NCI-H226 (cell line): ENCODE results near the gene RBM25.
"Not testable (repeated sequence)": the region's sequence is repeated elsewhere in the genome, so short reads cannot be mapped to it uniquely, and the experiment has no call there.

Source experiments
- DNase-seq: peaks from one replicate; pipeline ENCODE4 v3.0.0-alpha.2; 2015

RBM25 gene

GRCh38 chr14:73058224-73058921, at the start of gene RBM25:
Gene RBM25 (plus strand): TSS chr14:73058534. CDS start chr14:73071642, 13,108 bp downstream.
- peak; percentile 98 for DNase-seq

DNA sequence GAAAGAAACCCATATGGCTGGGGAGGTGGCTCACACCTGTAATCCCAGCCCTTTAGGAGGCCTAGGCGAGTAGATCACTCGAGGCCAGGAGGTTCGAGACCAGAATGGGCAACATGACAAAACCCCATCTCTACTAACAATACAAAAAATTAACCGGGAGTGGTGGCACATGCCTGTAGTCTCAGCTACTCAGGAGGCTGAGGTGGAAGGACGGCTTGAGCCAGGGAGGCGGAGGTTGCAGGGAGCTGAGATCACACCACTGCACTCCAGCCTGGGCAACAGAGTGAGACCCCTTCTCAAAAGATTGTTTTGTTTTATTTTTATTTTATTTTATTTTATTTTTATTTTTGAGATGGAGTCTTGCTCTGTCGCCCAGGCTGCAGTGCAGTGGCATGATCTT, 47.1 kb upstream of the RBM25 start:
- not testable (repeated sequence) for DNase-seq

- DNase-seq: no peak
Measured at GRCh38 chr14:73014105-73014504, 44.2 kb upstream of the RBM25 start.

- DNase-seq: not testable (repeated sequence)
Measured at GRCh38 chr14:73015552-73015951, 42.8 kb upstream of the RBM25 start.

GRCh38 chr14:73016011-73016410, 42.3 kb upstream of the RBM25 start:
- not testable (repeated sequence) for DNase-seq

DNA sequence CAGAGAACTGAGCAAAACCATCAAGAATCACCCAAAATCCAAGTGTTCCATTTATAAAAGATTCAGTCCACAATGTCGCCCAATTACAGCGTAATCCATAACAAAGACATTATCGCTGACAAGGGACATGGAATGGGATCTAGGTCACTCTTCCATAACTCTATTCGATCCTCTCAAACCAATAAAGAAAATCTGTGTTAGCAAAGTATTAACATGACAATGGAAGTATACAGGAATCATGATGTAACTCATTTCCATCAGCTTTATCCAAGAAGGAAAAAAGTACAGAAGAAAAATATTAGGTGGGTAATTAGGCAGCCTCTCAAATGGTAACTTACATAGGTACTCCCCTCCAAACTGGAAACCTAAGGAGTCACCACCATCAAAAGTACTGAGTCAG, 36.3 kb upstream of the RBM25 start:
- DNase-seq: no peak

- DNase-seq: no peak
Measured at GRCh38 chr14:73025544-73025943, 32.8 kb upstream of the RBM25 start.

GRCh38 chr14:73026243-73026844, 32.0 kb upstream of the RBM25 start:
- DNase-seq: no peak

GRCh38 chr14:73026845-73027542, 31.3 kb upstream of the RBM25 start, which contains the start of gene ZFYVE1:
Gene ZFYVE1 (minus strand): TSS chr14:73027106. CDS start chr14:73024508, 2,598 bp downstream.
- peak; percentile 100 for DNase-seq

- no peak for DNase-seq
Measured at GRCh38 chr14:73027546-73027945, 30.8 kb upstream of the RBM25 start.

DNA sequence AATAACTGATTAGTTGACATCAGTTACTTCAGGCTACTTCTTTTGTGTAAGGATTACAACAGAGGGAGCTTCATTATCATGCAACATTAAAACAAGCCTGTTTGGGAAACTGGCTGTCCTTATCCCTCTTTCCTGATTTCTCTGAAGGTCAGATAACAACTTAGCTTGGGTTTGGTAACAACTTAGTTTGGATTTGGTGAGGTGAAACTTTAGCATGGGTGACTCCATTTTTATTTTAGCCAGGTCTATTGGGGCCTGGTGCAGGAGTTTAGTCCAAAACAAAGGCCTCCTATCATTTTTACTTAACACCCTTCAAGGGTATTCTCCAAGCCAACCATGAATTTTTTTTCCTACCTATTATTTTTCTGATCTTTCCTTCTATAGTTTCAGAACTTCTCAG, 30.4 kb upstream of the RBM25 start:
- no peak for DNase-seq

- DNase-seq: peak; percentile 50
Measured at GRCh38 chr14:73036706-73037450, 21.5 kb upstream of the RBM25 start.

- no peak for DNase-seq
Measured at GRCh38 chr14:73047808-73048207, 10.5 kb upstream of the RBM25 start.

GRCh38 chr14:73049428-73049827, 8.9 kb upstream of the RBM25 start:
- no peak for DNase-seq

GRCh38 chr14:73055251-73055650, 3.1 kb upstream of the RBM25 start:
- no peak for DNase-seq

GRCh38 chr14:73057944-73058223, 450 bp upstream of the RBM25 start:
- DNase-seq: no peak

DNA sequence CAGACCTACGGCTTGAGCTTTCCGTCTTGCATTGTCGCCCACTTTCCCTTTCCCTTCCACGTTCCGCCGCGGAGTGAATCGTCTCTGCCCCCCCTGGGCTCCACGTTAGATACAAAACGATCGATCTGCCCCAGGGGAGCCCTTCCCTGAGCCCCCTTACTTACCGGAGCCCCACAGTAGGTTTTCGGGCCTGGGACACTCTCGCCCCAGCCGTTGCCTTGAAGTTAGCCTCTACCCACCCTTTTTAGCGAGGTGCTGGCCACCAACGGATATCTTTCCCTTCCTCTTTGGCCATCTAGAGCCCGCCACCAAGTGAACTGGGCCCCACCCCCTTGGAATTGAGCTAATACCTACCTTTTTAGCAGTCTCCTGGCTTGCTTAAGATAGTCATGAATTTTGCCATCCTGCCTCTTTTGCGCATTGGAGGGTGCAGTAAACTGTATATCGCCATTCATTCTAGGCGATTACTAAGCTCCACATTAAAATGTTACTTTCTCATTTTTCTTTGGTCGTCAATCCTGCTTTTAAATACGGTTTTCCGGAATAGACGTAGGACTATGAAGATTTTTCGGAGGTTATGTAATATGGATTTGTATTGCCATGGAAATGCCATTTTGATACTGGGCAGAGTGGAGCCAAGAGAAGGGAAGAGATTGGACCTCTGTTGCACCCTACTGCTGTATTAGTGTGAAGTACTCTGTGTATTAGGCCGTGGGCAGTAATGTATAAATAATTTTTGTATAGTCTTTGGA, 764 bp downstream of the RBM25 start:
- peak; percentile 12 for DNase-seq

DNA sequence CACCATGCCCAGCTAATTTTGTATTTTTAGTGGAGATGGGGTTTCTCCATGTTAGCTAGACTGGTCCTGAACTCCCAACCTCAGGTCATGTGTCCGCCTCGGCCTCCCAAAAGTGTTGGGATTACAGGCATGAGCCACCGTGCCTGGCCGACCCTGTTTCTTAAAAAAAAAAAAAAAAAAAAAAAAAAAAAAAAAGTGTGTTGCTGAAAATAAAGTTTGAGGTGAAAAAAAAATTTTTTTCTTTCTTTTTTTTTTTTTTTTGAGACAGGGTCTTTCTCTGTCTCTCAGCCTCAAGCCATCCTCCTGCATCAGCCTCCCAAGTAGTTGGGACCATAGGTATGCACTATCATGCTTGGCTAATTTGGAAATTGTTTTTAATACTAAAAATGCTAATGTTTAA, 11.3 kb downstream of the RBM25 start:
- no peak for DNase-seq

GRCh38 chr14:73091044-73091443, 32.7 kb downstream of the RBM25 start:
- no peak for DNase-seq

- DNase-seq: no peak
Measured at GRCh38 chr14:73097421-73097820, 39.1 kb downstream of the RBM25 start.

- DNase-seq: no peak
Measured at GRCh38 chr14:73100334-73100733, 42.0 kb downstream of the RBM25 start.

GRCh38 chr14:73102806-73103497, 44.6 kb downstream of the RBM25 start:
- no peak for DNase-seq
